Thyroid gland (tissue), 4 donors: ENCODE results near the gene BMP8B. TPM values are rescaled to one million over a fixed set of nuclear protein-coding genes. Genes with fewer than 3 reads are reported as not detected.

Experiments
- DNase-seq, 2 donors: peaks; one replicate each; pipeline ENCODE4 v3.0.0-alpha.2; 2019
- H3K27ac ChIP-seq, 3 donors: fragments of 200-600 bp; sonication (generic); 1 replicate in 2 of 3; 2 replicates in 1 of 3; pipeline ENCODE4 v1.5.1; 2016 to 2019; ENCODE audit warnings: mild to moderate bottlenecking in 1 of 3, moderate library complexity in 1 of 3
- H3K27me3 ChIP-seq: fragments of 200-600 bp; sonication (generic); one replicate; pipeline ENCODE4 v1.5.1; 2019
- H3K36me3 ChIP-seq, 2 donors: fragments of 200-600 bp; sonication (generic); one replicate each; pipeline ENCODE4 v1.5.1; 2016 to 2019
- H3K4me1 ChIP-seq, 2 donors: fragments of 200-600 bp; sonication (generic); one replicate each; pipeline ENCODE4 v1.5.1; 2017 to 2019
- H3K4me3 ChIP-seq, 3 donors: fragments of 200-600 bp; sonication (generic); replicated peaks in 1 of 3; 1 replicate in 2 of 3; 2 replicates in 1 of 3; pipeline ENCODE4 v1.5.1; 2016; ENCODE audit warnings: mild to moderate bottlenecking in 1 of 3
- H3K9me3 ChIP-seq: fragments of 200-600 bp; sonication (generic); one replicate; pipeline ENCODE4 v1.5.1; 2017
- POLR2A ChIP-seq, 2 donors: fragments of 450-650 bp; IDR thresholded peaks; one replicate each; pipeline ENCODE4 v1.6.1; 2017; ENCODE audit warnings: antibody characterized with exemption in 2 of 2, mild to moderate bottlenecking in 2 of 2, moderate library complexity in 1 of 2
- WGBS, 2 donors: methylation state at CpG; one replicate each; pipeline ENCODE4 v1.1.5; 2017; 5-methylcytosine and 5-hydroxymethylcytosine counted together
- intact Hi-C: fragments of 100-400 bp; cut with DNase I; formaldehyde crosslinking; loops from one replicate; pipeline ENCODE4 v1.15.1; 2023
- total RNA-seq, 4 donors: library from RNA; depleted of rRNA; stranded (reverse); fragments of >200 nt; gene quantifications; one replicate each; pipeline ENCODE4 v1.2.3, GENCODE V29; 2016
- TF ChIP-seq, protein P1 (sequence below), 6 experiments: fragments of 200-600 bp in 3 of 6; fragments of 450-650 bp in 3 of 6; sonication (generic) in 3 of 6; IDR thresholded peaks; one replicate each; pipeline ENCODE4 v1.5.1; 2016 to 2019; ENCODE audit warnings: antibody characterized with exemption in 6 of 6, mild to moderate bottlenecking in 2 of 6, inconsistent platforms in 1 of 6, moderate library complexity in 1 of 6

BMP8B gene
- total RNA-seq, 4 donors from 2014 or later = 6.6 to 15.4 (median 8.1) TPM

- Histone ChIP-seq H3K4me1 (peaks cover 14 to 24% of the 10 kb centered on the region in 2 donors), H3K9me3 (no peaks in the 10 kb centered on the region), H3K27me3 (no peaks in the 10 kb centered on the region), H3K36me3 (peaks cover 64% of the 10 kb centered on the region in 2 donors), H3K4me3 (no peak overlapping the region), H3K27ac (peak overlapping the region in 1 of 3 donors; percentile 88)
- 93 to 97% methylated on average over 5 to 6 of the region's 6 CpGs for WGBS, 2 donors
- no peak for TF ChIP-seq POLR2A (IDR thresholded peaks at IDR 0.05)
- TF ChIP-seq, protein P1, sequence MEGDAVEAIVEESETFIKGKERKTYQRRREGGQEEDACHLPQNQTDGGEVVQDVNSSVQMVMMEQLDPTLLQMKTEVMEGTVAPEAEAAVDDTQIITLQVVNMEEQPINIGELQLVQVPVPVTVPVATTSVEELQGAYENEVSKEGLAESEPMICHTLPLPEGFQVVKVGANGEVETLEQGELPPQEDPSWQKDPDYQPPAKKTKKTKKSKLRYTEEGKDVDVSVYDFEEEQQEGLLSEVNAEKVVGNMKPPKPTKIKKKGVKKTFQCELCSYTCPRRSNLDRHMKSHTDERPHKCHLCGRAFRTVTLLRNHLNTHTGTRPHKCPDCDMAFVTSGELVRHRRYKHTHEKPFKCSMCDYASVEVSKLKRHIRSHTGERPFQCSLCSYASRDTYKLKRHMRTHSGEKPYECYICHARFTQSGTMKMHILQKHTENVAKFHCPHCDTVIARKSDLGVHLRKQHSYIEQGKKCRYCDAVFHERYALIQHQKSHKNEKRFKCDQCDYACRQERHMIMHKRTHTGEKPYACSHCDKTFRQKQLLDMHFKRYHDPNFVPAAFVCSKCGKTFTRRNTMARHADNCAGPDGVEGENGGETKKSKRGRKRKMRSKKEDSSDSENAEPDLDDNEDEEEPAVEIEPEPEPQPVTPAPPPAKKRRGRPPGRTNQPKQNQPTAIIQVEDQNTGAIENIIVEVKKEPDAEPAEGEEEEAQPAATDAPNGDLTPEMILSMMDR (IDR thresholded peaks at IDR 0.05) = no peak
- intact Hi-C loops = no loop called here
- DNase-seq = no peak
Measured at GRCh38 chr1:39752703-39753102, 36.0 kb downstream of the BMP8B start.

- H3K9me3 ChIP-seq = no peaks in the 10 kb centered on the region
- H3K27ac ChIP-seq = no peak overlapping the region
- intact Hi-C loops = no loop called here
- WGBS, 2 donors = 96 to 99% methylated on average over 7 of the region's 7 CpGs
- peaks cover 14 to 24% of the 10 kb centered on the region in 2 donors for H3K4me1 ChIP-seq
- no peaks in the 10 kb centered on the region for H3K27me3 ChIP-seq
- TF ChIP-seq POLR2A (IDR thresholded peaks at IDR 0.05) = no peak
- TF ChIP-seq, protein P1 (IDR thresholded peaks at IDR 0.05) = no peak
- H3K4me3 ChIP-seq = no peak overlapping the region
- peaks cover 62 to 70% of the 10 kb centered on the region in 2 donors for H3K36me3 ChIP-seq
- no peak for DNase-seq
Measured at GRCh38 chr1:39751595-39751994, 37.1 kb downstream of the BMP8B start.

DNA sequence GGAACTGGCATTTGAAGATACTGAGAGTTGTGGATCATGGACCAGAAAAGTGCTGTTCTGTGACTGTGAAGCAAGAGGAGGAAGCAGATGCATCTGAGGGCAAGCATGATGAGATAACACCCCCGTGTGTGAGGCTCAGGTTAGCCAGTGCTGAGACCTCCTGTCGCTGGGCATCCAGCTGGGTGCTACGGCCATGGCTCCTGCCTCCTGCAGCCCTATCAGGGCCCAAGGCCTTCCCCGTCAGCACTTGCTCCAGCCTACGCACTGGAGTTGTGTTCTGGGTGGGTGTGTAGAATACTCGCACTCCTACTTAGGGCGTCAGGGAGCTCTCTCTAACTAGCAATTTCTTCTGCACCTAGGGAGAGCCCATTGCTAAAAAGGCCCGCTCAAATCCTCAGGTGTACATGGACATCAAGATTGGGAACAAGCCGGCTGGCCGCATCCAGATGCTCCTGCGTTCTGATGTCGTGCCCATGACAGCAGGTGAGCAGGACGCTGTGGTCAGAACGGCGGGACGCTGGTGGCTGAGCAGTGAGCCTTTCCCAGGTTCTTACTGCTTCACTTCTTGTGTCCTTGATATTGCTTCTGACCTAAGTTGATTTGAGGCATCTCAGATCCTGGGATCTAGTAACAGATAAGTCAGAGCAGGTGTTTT, 43.5 kb downstream of the BMP8B start:
- Histone ChIP-seq H3K9me3 (no peaks in the 10 kb centered on the region), H3K27me3 (no peaks in the 10 kb centered on the region), H3K4me3 (no peak overlapping the region), H3K4me1 (peaks cover 0 to 4% of the 10 kb centered on the region in 2 donors), H3K27ac (no peak overlapping the region), H3K36me3 (peaks cover 55 to 65% of the 10 kb centered on the region in 2 donors)
- DNase-seq = no peak
- TF ChIP-seq, protein P1 (IDR thresholded peaks at IDR 0.05) = no peak
- no peak for TF ChIP-seq POLR2A (IDR thresholded peaks at IDR 0.05)
- intact Hi-C loops = no loop called here
- 98% methylated on average over 16 of the region's 16 CpGs for WGBS, 2 donors

GRCh38 chr1:39738622-39739366, 49.9 kb downstream of the BMP8B start, which contains the start of gene PPIE:
PPIE (plus strand) TSS chr1:39738882; CDS start chr1:39738901, 19 bp downstream.
- H3K9me3 ChIP-seq = no peaks in the 10 kb centered on the region
- intact Hi-C loops = no loop called here
- H3K4me3 ChIP-seq = peak within 1 kb of the TSS; percentile 31 to 70 (median 41)
- H3K27me3 ChIP-seq = no peaks in the 10 kb centered on the region
- peak; percentile 95 for DNase-seq
- H3K36me3 ChIP-seq = peaks cover 7 to 12% of the 10 kb centered on the region in 2 donors
- TF ChIP-seq, protein P1 (IDR thresholded peaks at IDR 0.05) = no peak
- TF ChIP-seq POLR2A (IDR thresholded peaks at IDR 0.05) = peak in 1 of 2 donors; percentile 67
- 0 to 2% methylated on average over 40 to 44 of the region's 52 CpGs for WGBS, 2 donors
- peaks cover 6 to 14% of the 10 kb centered on the region in 2 donors for H3K4me1 ChIP-seq
- H3K27ac ChIP-seq = peak within 1 kb of the TSS in 2 of 3 donors; percentile 39 to 56
